ENCODE results near the gene NT5DC2.

Gene NT5DC2

DNA sequence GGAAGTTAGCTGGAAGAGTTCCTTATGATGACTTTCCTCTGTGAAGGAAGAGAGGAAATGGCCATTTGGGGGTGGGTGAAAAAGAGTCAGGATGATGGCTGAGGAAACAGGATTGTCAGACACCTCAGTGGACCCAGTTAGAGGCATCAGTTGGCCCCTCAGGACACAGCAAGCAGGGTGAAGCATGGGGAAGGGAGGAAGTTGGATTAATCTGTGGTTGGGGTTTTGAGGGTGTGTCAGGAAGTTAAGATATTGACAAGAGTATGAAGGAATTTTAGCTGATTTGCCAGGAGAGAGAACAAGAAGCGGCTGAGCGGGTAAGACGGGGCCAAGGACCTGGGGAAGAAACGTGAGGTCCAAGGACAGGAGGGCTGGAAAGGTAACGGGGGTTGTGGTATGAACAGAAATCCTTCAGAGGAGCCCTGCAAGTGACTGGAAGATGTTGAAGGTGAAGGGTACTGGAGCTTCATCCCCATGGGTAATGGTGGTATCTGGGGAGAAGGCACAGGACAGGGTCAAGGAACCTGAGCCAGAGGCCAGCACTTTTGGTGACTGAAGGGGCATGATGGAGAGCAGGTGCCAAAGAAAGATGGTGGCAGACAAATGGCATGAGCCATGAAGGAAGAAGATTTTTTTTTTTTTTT lies 5.5 kb upstream of the NT5DC2 start:
- no peak for DNase-seq (ENCODE audit: low read depth)
- no peak overlapping the region for H3K4me3 ChIP-seq (ENCODE audit: low read depth, low read length)

DNA sequence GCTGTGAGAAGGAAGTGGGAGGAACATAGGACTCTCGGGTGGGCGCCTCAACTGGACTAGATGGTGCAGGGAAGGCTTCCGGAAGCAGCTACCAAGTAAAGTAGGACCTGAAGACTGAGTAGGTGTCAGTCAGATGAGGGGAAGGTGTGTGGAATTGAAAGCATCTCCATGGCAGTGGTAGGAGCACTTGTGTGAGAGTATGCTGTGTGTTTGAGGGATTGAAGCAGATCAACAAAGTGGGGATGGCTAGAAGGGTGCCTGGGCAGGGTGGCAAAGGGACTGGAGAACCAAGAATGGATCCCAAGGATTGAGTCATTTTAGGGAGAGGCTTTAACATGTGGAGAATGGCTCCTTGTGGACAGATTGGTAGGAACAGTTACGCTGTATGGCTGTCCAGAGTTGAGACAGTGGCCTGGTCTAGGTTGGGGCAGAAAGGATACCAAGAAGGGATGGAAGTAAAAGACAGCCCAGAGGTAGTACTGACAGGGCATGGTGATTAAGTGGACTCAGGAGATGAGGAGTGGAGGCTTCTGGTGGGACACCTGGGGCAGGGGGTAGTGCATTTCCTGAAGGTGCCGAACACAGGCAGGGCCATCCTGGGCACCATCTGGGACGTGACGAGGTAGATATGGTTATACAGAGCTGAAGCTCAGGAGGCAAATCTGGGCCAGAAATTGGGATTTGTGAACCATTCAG lies 4.2 kb upstream of the NT5DC2 start:
- no peak for DNase-seq (ENCODE audit: low read depth)

DNA sequence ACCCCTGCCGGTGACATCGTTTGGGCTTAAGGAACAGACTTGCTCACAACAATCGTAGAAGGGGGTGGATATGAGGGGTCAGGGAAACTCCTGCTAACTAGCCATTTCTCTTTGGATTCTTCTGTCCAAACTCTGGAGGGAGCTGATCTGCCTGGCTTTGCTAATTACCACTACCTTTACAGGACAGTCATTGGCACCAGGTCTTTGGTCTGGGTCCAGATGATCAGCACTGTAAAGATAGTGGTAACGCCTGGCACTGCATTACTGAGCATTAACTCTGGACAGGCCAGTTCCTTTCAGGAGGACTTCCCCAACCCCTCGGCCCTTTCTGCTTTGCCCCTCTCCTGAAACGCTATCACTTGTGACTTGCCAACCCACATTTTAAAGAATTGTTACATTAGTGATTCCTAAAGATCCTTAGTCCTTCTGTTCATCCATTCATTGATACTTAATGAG lies 3.5 kb upstream of the NT5DC2 start:
- DNase-seq (ENCODE audit: low read depth), result no peak
- peak overlapping the region; percentile 82 for H3K4me3 ChIP-seq (ENCODE audit: low read depth, low read length)

More for the DNA sequence above, 4.2 kb upstream of the NT5DC2 start:
- peak overlapping the region; percentile 82 for H3K4me3 ChIP-seq (ENCODE audit: low read depth, low read length)

DNA sequence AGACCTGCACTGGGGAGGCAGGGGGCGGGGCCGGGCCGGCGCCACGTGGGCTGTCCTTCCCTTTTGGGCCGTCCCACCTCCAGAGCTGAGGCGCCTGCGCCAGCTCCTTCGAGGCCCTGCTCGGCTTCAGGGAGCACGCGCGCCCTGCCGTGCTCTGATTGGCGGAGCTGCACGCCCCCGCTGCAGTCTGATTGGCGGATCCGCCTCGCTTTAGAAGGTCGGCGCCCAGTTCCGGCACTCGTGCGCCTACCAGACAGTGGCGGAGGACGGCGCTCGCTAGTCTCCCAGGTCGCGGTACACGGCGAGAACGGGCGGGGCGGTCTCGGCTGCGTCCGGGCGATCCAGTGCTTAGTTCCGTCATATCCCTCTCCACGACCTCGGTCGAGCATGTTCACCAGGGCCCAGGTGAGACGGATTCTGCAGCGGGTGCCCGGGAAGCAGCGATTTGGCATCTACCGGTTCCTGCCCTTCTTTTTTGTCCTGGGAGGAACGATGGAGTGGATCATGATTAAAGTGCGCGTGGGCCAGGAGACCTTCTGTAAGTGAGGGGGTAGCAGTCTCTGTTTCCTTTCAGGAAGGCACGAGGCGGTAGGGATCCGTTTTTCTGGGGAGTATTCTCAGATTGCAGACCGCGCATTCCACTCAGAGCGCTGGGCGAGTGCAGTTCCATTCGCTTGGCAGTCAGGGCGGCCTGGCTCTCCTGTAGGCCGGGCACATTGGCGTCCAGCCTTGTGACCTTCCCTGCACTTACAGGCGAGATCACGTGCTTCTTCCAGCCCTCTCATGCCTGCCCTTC lies 2.9 kb upstream of the NT5DC2 start, which contains the start of gene UQCC5:
TSS of gene UQCC5 (plus strand) at position 237 of the 796 bp plus-strand sequence. CDS start at position 388, 151 bp downstream.
- H3K4me3 ChIP-seq (ENCODE audit: low read depth, low read length), result peak within 1 kb of the TSS; percentile 82
- peak; percentile 96 for DNase-seq (ENCODE audit: low read depth)

DNA sequence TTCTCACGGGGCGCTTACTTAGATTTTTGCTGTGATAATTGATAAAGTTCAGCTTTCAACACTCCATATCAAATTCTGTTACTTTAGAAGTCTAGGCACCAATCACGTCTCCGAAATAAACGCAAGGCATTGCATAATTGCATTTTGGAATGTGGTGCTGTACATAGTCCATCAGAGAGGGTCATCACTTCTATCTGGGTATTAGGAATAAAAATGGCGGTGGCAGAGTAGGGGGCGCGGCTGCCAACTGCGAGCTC lies 2.4 kb upstream of the NT5DC2 start:
- DNase-seq (ENCODE audit: low read depth), result no peak
- peak overlapping the region; percentile 3 for H3K4me3 ChIP-seq (ENCODE audit: low read depth, low read length)

DNA sequence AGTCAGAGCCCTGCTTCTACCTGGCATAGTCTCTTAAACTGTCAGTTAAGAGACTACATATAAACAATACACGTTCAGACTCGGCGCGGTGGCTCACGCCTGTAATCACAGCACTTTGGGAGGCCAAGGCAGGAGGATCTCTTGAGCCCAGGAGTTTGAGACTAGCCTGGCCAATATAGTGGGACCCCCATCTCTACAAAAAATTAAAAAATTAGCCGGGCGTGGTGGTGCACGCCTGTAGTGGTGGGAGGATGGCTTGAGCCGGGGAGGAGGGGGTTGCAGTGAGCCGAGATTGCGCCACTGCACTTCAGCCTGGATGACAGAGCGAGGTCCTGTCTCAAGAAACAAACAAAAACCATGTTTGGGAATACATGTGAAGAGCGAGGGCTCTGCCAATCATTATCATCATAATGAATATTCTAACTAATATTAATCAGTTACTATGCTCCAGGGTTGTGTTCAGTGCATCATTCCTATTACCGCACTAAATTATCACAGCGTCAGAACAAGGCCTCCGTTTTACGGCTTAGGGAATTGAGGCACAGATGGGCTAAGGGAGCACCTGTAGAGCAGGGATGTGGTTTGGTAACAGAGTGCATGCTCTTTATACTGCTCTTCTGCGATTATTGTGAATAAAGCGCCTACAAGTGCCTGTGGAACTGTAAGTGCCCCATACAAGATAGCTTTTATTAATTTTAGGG lies 1.9 kb upstream of the NT5DC2 start:
- H3K4me3 ChIP-seq (ENCODE audit: low read depth, low read length), result no peak overlapping the region

DNA sequence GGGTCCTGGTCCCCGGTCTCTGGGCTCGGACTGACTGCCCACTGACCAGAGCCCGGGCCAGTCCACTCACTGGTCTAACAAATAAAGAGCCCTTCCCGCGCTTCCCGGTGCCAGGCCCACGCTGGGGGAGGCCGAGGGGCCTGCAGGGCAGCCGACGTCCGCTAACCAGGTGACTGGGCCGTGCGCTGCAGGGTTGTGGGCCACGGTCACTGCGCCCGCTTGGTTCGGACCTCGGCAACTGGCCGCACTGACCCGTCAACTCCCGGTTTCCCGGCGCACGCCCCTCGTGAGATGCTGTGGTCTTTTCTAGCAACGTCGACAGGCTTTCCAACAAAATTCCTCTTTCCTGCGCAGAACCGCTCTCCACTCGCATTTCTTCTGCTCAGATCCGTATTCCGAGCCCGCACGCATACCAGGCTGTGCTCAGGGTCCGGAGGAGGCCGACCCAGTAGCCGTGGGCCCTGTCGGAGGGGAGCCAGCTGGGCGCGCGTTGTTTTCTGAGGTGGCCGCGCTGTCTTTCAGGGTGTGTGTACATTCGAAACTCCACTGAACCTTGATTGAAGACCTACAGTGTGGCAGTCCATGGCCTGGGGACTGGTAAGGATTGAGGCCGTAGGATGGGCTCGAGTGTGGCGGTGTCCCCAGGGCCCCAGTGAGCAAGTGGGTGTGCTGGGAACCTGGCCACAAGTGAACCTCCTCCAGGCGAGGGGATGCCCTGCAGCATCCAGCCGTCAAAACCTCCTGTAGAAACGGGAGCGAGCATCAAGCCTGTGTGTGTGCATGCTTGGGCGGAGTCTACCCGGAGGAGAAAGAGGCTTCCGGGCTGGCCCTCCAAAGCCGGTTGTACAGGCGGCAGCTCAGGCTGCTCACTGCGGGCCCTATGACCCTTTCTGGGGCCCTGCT lies 875 bp upstream of the NT5DC2 start:
- no peak for DNase-seq (ENCODE audit: low read depth)
- H3K4me3 ChIP-seq (ENCODE audit: low read depth, low read length), result peak overlapping the region; percentile 50

More for the DNA sequence above, 1.9 kb upstream of the NT5DC2 start:
- DNase-seq (ENCODE audit: low read depth), result no peak

DNA sequence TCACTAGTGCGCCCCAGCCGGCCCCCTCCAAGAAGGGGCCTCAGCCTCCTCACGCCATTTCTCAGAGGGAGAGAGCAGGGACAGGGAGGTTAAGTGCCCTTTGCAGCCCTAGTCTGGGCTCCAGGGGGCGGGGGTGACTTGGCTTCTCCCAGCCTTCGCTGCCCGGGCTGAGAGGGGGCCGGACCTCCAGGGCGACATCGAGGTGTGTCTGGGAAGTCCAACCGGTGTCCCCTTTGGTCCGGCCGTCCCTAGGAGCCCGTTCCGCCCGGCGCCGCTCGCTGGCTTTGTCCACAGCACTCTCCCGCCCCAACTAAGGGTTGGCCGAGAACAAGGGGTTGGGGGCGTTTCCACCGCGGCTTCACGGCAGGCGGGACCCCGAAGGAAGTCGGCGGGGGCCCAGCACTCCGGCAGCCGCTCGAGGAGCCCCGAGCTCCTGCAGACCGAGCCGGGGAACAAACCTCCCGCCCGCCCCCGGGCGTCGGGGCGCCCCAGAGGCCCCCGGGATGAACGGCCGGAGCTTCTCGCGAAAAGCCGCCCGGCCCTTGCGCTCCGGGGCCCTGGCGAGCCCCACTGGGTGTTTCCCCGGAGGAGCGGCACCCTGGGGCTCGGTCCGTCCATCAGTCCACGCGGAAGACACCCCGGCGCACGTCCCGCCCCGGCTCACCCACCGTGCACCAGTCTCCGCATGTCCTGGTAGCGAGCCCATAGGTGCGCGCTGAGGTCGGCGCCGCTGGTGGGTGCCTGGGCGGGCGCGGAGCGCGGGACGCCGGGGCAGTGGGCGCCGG lies 627 bp downstream of the NT5DC2 start:
- H3K4me3 ChIP-seq (ENCODE audit: low read depth, low read length), result peak overlapping the region; percentile 72
- DNase-seq (ENCODE audit: low read depth), result no peak

DNA sequence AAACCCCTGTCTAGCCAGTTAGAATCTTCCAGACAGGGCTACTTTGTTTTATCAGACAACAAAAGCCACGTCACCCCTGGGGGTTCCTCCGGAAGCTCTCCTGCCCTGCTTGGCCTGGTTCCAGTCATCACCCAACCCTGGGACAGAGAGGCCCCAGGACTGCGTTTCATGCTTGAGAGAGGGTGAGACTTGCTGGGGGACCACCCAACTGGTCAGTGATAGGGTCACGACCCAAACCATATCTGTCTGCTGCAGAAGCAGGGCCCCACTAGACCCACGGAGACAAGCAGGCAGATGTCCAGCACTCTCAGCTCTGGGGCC lies 1.2 kb downstream of the NT5DC2 start:
- H3K4me3 ChIP-seq (ENCODE audit: low read depth, low read length), result peak overlapping the region; percentile 72
- DNase-seq (ENCODE audit: low read depth), result peak; percentile 9

DNA sequence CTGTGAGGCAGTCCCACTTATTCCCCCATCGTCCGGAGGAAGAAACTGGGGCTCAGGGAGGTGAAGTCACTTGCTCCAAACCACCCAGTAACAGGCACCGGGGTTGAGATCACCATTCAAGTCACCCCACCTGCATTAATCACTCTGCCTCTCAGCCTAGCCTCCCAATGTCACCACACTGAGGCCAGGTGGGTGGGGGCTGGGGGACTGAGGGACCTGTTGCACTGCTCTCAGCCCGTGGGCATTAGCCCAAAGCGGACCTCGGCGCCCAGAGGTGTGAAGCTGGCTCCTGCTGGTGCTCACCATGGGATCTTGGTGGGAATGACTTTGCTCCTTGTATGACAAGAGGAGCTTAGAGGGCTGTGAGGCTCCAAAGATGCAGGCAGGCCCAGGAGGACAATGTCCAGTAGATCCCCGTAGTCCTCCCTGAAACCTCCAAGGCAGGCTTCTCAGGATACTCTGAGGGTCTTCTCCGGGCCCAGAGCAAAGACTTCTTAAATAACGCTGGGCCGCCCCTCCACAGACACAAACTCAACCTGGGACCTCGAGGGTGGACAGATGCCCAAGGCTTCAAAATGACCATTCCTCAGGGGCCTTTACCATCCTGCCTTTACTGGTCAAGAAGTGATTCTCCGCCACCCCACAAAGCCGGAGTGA lies 1.7 kb downstream of the NT5DC2 start:
- DNase-seq (ENCODE audit: low read depth), result no peak
- H3K4me3 ChIP-seq (ENCODE audit: low read depth, low read length), result peak overlapping the region; percentile 72

DNA sequence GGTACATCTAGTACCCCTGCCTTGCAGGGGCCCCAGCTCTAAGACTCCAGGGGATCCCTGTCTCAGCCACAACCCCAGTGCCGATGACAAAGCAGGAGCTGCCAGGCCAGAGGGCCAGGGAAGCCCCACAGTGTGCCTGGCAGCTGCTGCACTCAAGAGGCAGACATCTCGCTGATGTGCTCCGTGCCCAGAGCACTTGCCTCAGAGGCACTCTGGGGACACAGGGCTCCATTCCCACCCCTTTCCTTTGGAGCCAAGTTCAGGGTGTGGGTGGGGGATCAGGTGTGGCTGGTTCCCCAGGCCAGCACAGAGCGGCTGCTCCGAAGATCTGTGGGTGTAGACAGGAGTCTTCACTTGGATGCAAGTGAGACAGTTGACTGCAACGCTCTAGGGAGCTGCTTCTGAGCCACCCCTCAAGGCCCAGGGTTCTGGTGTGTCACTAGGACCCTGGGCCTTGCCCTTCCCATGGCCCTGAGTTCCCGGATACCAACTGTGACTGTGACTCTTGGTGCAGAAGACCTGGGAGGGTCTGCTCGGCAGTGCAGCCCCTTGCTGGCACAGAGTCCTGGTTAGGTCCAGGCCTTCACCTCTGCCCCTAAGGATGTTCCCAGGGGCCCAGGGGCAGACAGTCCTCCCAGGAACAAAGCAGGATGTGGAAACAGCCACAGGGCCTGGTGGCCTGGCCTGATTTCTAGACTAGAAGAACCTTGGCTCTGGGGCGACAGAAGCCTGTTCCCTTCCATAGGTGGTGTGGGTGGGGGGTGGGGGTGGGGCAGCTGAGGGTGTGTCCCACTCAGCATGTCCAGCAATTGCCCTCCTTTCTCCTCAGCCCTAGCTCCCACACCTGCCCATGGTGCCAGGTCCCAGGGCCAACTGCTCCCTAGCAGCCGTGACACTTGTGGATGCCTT lies 2.5 kb downstream of the NT5DC2 start:
- no peak for DNase-seq (ENCODE audit: low read depth)
- H3K4me3 ChIP-seq (ENCODE audit: low read depth, low read length), result no peak overlapping the region

DNA sequence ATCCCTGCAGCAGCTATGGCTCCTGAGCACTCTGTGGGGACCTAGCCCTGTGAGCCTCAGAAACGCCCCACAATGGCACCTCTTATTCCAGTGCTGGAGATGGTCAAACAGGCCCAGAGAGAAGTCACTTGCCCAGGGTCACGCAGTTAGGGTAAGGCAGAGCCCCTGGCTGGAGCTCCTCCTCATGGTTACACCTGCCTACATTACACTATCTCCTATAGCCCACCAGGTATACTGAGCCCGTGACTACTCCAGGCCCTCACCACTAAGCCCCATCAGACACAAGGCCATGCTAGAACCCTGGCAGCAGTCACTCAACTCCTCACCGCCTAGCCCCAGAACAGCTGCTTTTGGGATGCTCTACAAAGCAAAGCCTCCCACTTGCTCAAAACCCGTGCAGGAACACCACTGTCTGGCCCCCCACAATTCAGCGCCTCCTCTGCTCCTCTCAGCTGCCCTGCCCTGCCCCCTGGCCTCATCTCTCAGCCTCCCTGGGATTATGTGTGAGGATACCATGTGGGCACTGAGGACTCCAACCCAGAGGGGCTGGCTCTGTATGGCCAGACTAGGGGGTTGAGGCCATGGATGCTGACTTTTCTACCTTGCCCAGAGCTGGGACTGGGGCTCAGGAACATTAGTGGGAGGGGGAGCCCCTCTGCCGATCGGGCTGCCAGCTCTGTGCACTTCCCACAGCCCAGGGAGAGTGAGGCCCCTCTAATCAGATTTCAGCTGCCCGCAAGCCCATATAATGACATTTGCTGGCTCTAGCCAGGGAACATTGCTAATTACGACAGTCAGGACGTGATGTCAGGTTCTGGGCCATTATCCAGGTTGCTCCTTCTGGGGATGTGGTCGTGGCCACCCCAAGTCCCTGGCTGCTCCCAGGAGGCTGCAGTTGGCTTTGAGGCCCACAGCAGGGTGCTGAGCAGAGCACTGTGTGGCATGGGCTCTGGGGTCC lies 4.0 kb downstream of the NT5DC2 start:
- peak; percentile 13 for DNase-seq (ENCODE audit: low read depth)
- no peak overlapping the region for H3K4me3 ChIP-seq (ENCODE audit: low read depth, low read length)

DNA sequence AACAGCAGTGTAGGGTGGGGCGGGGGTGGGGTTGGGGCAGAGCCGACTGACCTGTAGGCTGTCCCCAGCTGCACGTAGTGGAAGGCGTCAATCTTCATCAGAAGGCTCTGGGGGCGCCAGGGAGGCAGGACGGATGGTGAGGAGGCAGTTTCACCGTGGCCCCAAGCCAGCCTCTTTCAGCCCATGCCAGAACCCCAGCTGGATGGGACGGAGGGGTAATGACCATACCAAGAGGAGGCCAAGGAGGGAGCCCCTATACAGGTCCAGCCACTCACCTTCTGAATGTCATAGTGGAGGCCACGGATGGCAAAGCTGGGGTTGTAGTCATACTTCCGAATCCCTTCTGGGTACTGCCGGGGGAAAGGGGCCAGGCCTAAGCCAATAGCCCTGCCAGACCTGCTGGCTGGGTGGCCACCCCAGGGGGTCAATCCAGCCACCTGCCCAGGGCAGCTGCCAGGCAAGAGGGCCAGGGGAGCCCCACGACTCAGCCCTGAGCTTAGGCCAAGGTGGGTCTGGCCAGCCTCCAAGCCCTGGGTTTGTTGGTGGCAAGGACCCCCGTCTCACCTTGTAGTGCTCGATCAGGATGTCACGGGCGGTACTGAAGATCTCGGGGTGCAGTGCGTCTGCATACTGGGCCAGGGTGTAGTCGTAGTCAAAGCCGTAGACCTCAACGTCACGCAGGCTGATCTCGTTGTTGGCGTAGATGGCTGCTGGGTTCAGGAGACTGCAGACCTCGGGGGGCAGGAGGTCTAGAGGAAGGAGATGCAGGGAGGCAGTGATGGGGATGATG lies 4.9 kb downstream of the NT5DC2 start:
- no peak overlapping the region for H3K4me3 ChIP-seq (ENCODE audit: low read depth, low read length)
- no peak for DNase-seq (ENCODE audit: low read depth)

DNA sequence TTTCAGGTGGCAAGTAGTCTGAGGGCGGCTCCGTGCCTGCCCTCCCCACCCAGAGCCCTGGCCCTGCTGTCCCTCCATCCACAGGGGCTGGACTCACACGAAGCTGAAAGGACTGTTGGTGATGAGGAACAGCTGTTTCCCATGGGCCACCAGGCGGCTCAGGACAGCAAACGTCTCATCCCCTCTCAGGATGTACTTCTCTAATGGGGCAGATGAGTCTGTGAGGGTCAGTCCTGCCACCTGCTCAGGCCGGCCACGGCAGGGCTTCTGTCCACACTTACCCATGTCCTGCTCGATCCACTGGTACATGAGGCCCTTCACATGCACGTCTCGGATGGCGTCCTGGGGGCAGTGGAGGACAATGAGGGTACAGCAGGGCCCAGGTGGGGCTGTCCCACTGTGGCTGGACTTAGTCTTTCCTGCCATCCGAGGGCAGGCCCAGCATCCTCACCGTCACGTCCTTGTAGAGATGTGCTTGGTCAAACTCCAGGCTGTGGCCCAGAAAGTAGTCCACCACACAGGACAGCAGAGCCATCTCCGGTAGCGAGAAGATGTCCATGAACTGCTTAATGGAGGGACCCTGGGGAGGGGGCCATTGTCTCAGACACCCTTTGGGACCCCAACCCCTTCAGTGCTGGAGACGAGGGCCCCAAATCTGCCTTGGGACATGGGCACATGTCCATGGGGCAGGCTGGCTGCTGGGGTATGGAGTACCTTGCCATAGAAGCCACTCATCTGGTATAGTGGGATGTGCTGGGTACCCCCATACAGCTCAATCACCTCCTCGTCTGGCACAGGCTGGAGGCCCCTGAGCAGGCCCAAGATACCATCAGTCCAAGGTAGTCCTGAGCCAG lies 5.7 kb downstream of the NT5DC2 start:
- no peak for DNase-seq (ENCODE audit: low read depth)

More for the DNA sequence above, 5.7 kb downstream of the NT5DC2 start:
- no peak overlapping the region for H3K4me3 ChIP-seq (ENCODE audit: low read depth, low read length)
